Smooth muscle cell (in vitro differentiated cells): Measurements from ENCODE around the gene CCBE1. TPM values are rescaled to one million over a fixed set of nuclear protein-coding genes. Genes with fewer than 3 reads are reported as not detected.

ENCODE experiments used
- DNase-seq: peaks from one replicate; lab custom pipeline; 2025; ENCODE audit not compliant: unreplicated experiment; lab: John Stamatoyannopoulos, UW
- H2AFZ ChIP-seq: fragments of 200-600 bp; sonication (generic); 2 replicates; pipeline ENCODE4 v1.6.0; 2016; ENCODE audit warnings: antibody characterized with exemption, low read depth, mild to moderate bottlenecking
- H3F3A ChIP-seq: fragments of 200-600 bp; sonication (generic); 2 replicates; pipeline ENCODE4 v1.6.0; 2017; ENCODE audit warnings: antibody characterized with exemption, low read depth
- H3K27ac ChIP-seq: fragments of 200-600 bp; sonication (generic); 2 replicates; pipeline ENCODE4 v1.5.1; 2016; ENCODE audit warnings: low read depth, mild to moderate bottlenecking
- H3K27me3 ChIP-seq: fragments of 200-600 bp; sonication (generic); 2 replicates; pipeline ENCODE4 v1.6.1; 2016; ENCODE audit warnings: low read depth, mild to moderate bottlenecking
- H3K36me3 ChIP-seq: fragments of 200-600 bp; sonication (generic); 2 replicates; pipeline ENCODE4 v1.5.1; 2016; ENCODE audit warnings: low read depth
- H3K4me1 ChIP-seq: fragments of 200-600 bp; sonication (generic); 2 replicates; pipeline ENCODE4 v1.5.1; 2016; ENCODE audit warnings: low read depth
- H3K4me2 ChIP-seq: fragments of 200-600 bp; sonication (generic); 2 replicates; pipeline ENCODE4 v1.6.0; 2016; ENCODE audit warnings: mild to moderate bottlenecking
- H3K4me3 ChIP-seq: fragments of 200-600 bp; sonication (generic); 2 replicates; pipeline ENCODE4 v1.5.1; 2016; ENCODE audit warnings: mild to moderate bottlenecking
- H3K79me2 ChIP-seq: fragments of 200-600 bp; sonication (generic); 2 replicates; pipeline ENCODE4 v1.6.0; 2016; ENCODE audit warnings: low read depth, mild to moderate bottlenecking
- H3K9ac ChIP-seq: fragments of 200-600 bp; sonication (generic); 2 replicates; pipeline ENCODE4 v1.6.0; 2016; ENCODE audit warnings: low read depth
- H3K9me3 ChIP-seq: fragments of 200-600 bp; sonication (generic); replicated peaks from 2 replicates; pipeline ENCODE4 v1.5.1; 2016; ENCODE audit warnings: low read depth
- H4K20me1 ChIP-seq: fragments of 200-600 bp; sonication (generic); 2 replicates; pipeline ENCODE4 v1.6.0; 2016; ENCODE audit warnings: low read depth
- WGBS: methylation state at CpG from one replicate; pipeline ENCODE4 v1.1.7; 2016; ENCODE audit warnings: low lambda C conversion rate; 5-methylcytosine and 5-hydroxymethylcytosine counted together
- polyA plus RNA-seq: library from polyadenylated mRNA; unstranded; fragments of >200 nt; fragmentation: Nextera tagmentation; extraction: Ambion mirVana; gene quantifications from 2 replicates; pipeline ENCODE4 v1.2.1, GENCODE V29; 2016
- total RNA-seq: library from RNA; depleted of rRNA; stranded (reverse); fragments of >200 nt; gene quantifications from 2 replicates; pipeline ENCODE4 v1.2.3, GENCODE V29; 2014
- TF ChIP-seq, protein P1 (sequence below): fragments of 200-600 bp; sonication (generic); IDR thresholded peaks from 2 replicates; pipeline ENCODE4 v1.5.1; 2017; ENCODE audit warnings: borderline replicate concordance, mild to moderate bottlenecking, antibody characterized with exemption; ENCODE audit not compliant: insufficient read depth, poor library complexity, severe bottlenecking

Gene CCBE1
- total RNA-seq, result under 0.01 and 3.1 TPM in 2 replicates
- 1.5 TPM in 1 of 2 replicates, not detected in the other for polyA plus RNA-seq

DNA sequence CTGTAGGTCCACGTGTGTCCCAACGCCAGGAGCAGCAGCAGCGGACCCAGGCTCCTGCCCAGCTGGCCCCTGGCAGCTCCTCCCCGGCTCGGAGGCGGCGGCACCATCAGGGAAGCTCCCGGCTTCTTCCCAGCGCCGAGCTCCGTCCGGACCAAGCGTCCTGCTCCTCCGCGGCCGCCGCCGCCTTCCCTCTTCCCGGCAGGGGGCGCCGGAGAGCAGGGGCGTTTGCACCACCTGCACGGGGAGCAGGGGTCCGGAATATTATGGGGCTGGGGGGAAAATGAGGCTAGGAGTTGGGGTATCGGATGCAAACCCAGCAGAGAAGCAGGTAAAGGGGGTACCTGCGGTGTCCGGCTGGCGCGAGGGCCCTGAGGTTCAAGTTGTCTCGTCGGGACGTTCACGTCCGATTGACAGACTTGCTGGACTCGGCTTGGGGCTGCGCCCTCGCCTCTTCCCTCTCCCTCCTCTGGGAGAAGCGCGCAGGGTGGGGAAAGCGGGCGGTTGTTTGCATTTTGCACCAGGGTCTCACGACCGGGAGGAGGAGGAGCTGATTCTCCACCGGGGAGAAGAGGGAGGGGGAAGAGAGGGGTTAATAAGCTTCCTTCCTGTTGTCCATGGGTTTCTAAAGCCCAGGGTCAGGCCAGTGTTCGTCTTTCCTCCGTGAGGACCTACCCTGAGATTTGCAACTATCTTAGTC is at the start of gene CCBE1:
CCBE1 (minus strand) TSS at position 188 of the 697 bp plus-strand sequence.
- H3K4me3 ChIP-seq, result peak within 1 kb of the TSS; percentile 46
- H3K4me1 ChIP-seq, result peaks cover 14% of the 10 kb centered on the region
- no peaks in the 10 kb centered on the region for H3K9me3 ChIP-seq
- no peak within 1 kb of the TSS for H3K27ac ChIP-seq
- H4K20me1 ChIP-seq, result no peaks in the 10 kb centered on the region
- H3K4me2 ChIP-seq, result peak within 1 kb of the TSS; percentile 89
- peaks cover 84% of the 10 kb centered on the region for H3K27me3 ChIP-seq
- no peaks in the 10 kb centered on the region for H3K36me3 ChIP-seq
- H3K9ac ChIP-seq, result no peak within 1 kb of the TSS
- DNase-seq, result no peak
- H3F3A ChIP-seq, result no peaks in the 10 kb centered on the region
- TF ChIP-seq, protein P1, sequence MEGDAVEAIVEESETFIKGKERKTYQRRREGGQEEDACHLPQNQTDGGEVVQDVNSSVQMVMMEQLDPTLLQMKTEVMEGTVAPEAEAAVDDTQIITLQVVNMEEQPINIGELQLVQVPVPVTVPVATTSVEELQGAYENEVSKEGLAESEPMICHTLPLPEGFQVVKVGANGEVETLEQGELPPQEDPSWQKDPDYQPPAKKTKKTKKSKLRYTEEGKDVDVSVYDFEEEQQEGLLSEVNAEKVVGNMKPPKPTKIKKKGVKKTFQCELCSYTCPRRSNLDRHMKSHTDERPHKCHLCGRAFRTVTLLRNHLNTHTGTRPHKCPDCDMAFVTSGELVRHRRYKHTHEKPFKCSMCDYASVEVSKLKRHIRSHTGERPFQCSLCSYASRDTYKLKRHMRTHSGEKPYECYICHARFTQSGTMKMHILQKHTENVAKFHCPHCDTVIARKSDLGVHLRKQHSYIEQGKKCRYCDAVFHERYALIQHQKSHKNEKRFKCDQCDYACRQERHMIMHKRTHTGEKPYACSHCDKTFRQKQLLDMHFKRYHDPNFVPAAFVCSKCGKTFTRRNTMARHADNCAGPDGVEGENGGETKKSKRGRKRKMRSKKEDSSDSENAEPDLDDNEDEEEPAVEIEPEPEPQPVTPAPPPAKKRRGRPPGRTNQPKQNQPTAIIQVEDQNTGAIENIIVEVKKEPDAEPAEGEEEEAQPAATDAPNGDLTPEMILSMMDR, result peak; percentile 92
- 1% methylated on average over 42 of the region's 46 CpGs for WGBS
- no peaks in the 10 kb centered on the region for H3K79me2 ChIP-seq
- H2AFZ ChIP-seq, result no peak within 1 kb of the TSS

DNA sequence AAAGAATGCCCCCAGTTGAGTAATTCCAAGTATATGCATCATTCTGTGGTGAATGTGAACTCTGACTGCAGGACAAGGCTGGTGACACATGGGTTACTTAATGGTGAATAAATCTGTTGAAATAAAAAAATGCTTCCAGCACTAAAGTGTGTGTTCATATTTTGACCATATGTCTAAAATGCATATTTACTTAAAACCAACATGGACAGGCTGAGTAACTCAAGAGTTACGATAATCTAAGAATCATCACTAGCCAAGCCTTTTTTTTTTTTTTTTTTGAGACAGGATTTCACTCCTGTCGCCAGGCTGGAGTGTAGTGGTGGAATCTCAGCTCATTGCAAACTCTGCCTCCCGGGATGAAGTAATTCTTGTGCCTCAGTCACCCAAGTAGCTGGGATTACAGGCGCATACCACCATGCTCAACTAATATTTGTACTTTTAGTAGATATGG is 47.1 kb upstream of the CCBE1 start:
- Histone ChIP-seq H3K9ac (no peak overlapping the region), H3K4me3 (no peak overlapping the region), H3K9me3 (no peaks in the 10 kb centered on the region), H3K27ac (peak overlapping the region; percentile 81), H3K4me2 (no peak overlapping the region), H2AFZ (no peak overlapping the region), H4K20me1 (no peaks in the 10 kb centered on the region), H3K4me1 (no peaks in the 10 kb centered on the region), H3F3A (no peaks in the 10 kb centered on the region), H3K79me2 (no peaks in the 10 kb centered on the region), H3K36me3 (no peaks in the 10 kb centered on the region), H3K27me3 (no peaks in the 10 kb centered on the region)
- no peak for DNase-seq
- TF ChIP-seq, protein P1, result no peak
- WGBS, result 50% methylated on average over 4 of the region's 4 CpGs

DNA sequence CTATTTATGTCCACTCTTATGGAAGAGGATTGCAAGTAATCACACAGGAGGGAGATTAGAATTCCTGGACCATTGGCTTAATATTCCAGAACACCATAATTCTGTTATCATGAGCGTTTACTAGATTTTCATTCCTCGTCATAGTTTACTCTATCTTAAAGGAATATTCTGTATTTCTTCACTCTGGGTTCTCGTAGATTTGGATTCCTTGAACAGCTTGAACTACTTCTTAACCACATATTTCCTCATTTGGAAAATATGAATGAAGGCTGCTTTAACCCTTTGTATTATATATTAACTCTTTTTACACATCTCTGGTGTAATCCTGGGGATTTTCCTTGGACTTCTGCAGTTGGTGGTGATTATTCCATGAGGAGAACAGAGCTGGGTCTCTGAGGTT is 46.3 kb upstream of the CCBE1 start:
- no peak for DNase-seq
- Histone ChIP-seq H3K9me3 (no peaks in the 10 kb centered on the region), H4K20me1 (no peaks in the 10 kb centered on the region), H3K4me3 (no peak overlapping the region), H3K9ac (peak overlapping the region; percentile 40), H3K4me2 (peak overlapping the region; percentile 65), H3K4me1 (no peaks in the 10 kb centered on the region), H3K79me2 (no peaks in the 10 kb centered on the region), H3K27ac (peak overlapping the region; percentile 81), H3K27me3 (no peaks in the 10 kb centered on the region), H2AFZ (no peak overlapping the region), H3K36me3 (no peaks in the 10 kb centered on the region), H3F3A (no peaks in the 10 kb centered on the region)
- TF ChIP-seq, protein P1, result no peak
- WGBS, result 26% methylated on average over 3 of the region's 3 CpGs
